Measurements from ENCODE around the gene SCGB1C1.

The SCGB1C1 gene

DNA sequence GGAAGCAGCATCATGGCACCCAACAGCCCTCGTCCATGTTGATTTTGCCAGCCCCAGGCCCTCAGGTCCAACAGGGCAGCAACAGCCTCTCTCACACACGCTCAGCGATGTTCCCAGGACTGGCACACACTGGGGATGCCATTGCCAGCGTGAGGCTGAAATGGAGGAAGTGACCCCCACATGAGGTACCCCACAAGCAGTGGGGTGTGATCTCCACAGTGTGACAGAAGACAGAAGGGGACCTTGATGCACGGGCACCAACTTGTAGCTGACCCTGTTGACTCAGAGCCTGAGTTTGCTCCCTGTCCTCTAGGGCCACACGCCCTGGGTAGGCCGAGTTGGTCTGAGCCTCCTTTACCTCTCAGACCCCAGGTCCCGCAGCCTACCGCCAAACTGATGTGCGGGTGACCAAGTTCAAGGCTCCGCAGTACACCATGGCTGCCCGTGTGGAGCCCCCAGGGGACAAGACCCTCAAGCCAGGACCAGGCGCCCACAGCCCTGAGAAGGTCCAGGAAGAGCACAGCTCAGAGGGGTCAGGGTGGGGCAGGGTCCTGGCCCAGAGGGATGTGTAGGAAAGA, 6.2 kb downstream of the SCGB1C1 start:
- TF ChIP-seq, protein P1, sequence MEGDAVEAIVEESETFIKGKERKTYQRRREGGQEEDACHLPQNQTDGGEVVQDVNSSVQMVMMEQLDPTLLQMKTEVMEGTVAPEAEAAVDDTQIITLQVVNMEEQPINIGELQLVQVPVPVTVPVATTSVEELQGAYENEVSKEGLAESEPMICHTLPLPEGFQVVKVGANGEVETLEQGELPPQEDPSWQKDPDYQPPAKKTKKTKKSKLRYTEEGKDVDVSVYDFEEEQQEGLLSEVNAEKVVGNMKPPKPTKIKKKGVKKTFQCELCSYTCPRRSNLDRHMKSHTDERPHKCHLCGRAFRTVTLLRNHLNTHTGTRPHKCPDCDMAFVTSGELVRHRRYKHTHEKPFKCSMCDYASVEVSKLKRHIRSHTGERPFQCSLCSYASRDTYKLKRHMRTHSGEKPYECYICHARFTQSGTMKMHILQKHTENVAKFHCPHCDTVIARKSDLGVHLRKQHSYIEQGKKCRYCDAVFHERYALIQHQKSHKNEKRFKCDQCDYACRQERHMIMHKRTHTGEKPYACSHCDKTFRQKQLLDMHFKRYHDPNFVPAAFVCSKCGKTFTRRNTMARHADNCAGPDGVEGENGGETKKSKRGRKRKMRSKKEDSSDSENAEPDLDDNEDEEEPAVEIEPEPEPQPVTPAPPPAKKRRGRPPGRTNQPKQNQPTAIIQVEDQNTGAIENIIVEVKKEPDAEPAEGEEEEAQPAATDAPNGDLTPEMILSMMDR (IDR thresholded peaks at IDR 0.05; ENCODE audit: insufficient read depth, missing control alignments), result no peak
- DNase-seq (ENCODE audit: insufficient read length, low spot score) (no peak), FAIRE-seq (no peak)

DNA sequence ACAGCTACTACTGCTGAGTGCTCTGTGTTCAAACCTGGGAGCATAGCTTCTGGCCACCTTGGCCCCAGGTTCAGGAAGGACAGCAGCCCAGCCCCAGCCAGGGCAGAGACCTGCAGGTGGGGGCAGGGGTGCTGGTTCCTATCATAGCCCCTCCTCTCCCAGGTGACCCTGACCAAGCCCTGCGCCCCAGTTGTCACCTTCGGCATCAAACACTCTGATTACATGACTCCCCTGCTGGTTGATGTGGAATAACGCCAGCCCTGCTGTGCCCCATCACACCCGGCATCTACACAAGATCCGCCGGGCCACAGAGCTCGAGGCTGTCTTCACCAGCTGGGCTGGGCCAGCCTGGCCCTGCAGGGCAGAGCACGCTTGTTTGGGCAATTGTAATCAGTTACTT, 6.9 kb downstream of the SCGB1C1 start:
- FAIRE-seq (no peak), DNase-seq (ENCODE audit: insufficient read length, low spot score) (no peak)
- TF ChIP-seq, protein P1 (IDR thresholded peaks at IDR 0.05; ENCODE audit: insufficient read depth, missing control alignments), result no peak

DNA sequence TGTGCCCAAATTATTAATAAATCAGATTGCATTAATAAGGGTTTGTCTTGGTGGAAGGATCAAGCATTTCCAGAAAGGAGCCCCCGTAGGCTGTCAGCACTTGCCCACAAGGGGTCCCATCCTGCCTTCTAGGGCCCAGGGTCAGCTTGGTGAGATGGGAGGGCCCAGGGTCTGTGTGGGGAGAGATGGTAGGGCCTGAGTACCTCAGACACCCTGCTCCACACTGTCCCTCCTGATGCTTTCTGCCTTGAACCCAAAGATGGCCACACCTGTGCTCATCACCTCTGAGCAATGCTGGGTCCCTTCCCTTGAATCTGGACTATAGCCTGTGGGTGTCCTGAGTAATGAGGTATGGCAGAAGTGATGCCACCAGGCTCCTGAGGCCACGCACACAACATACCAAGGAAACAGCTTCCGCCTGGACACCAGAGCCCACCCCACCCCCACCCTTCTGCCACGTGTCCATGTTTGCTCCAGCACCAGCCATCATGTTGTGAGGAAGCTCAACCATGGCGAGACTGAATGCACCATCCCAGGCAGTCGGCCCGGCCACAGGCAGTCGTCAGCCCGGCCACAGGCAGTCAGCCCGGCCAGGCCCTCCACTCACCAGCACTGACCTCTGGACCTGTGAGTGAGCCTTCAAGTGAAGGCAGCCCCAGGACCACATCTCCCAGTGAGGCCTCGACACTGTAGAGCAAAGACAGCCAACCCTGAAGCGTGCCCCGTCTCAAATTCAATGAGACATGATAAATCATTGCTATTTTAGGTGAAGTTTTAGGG, 7.5 kb downstream of the SCGB1C1 start:
- TF ChIP-seq, protein P1 (IDR thresholded peaks at IDR 0.05; ENCODE audit: insufficient read depth, missing control alignments), result no peak
- FAIRE-seq, result no peak

DNA sequence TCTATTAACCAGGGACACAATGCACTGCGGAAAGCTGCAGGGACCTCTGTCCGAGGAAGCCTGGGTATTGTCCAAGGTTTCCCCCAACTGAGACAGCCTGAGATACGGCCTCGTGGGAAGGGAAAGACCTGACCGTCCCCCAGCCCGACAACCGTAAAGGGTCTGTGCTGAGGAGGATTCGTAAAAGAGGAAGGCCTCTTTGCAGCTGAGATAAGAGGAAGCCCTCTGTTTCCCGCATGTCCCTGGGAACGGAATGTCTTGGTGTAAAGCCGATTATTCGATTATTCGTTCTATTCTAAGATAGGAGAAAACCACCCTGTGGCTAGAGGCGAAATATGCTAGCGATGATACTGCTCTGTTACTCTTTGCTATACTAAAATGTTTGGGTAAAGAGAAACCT, 9.1 kb downstream of the SCGB1C1 start:
- TF ChIP-seq, protein P1 (IDR thresholded peaks at IDR 0.05; ENCODE audit: insufficient read depth, missing control alignments), result no peak

More for the DNA sequence above, 7.5 kb downstream of the SCGB1C1 start:
- DNase-seq (ENCODE audit: insufficient read length, low spot score), result no peak

DNA sequence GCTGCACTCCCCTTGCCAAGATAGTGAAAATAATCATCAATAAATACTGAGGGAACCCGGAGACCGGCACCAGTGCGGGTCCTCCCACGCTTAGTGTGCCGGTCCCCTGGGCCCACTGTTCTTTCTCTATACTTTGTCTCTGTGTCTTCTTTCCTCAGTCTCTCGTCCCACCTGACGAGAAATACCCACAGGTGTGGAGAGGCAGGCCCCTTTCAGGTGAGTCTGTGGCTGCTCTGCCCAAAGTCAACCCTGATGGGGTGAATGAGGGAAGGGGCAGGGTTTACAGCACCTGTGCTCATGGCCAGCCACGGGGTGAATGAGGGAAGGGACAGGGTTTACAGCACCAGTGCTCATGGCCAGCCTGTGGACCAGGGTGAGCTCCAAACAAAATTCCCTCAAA, 9.6 kb downstream of the SCGB1C1 start:
- TF ChIP-seq, protein P1 (IDR thresholded peaks at IDR 0.05; ENCODE audit: insufficient read depth, missing control alignments), result no peak
- DNase-seq (ENCODE audit: insufficient read length, low spot score) (no peak), FAIRE-seq (no peak)

More for the DNA sequence above, 9.1 kb downstream of the SCGB1C1 start:
- DNase-seq (ENCODE audit: insufficient read length, low spot score), result no peak
- no peak for FAIRE-seq

DNA sequence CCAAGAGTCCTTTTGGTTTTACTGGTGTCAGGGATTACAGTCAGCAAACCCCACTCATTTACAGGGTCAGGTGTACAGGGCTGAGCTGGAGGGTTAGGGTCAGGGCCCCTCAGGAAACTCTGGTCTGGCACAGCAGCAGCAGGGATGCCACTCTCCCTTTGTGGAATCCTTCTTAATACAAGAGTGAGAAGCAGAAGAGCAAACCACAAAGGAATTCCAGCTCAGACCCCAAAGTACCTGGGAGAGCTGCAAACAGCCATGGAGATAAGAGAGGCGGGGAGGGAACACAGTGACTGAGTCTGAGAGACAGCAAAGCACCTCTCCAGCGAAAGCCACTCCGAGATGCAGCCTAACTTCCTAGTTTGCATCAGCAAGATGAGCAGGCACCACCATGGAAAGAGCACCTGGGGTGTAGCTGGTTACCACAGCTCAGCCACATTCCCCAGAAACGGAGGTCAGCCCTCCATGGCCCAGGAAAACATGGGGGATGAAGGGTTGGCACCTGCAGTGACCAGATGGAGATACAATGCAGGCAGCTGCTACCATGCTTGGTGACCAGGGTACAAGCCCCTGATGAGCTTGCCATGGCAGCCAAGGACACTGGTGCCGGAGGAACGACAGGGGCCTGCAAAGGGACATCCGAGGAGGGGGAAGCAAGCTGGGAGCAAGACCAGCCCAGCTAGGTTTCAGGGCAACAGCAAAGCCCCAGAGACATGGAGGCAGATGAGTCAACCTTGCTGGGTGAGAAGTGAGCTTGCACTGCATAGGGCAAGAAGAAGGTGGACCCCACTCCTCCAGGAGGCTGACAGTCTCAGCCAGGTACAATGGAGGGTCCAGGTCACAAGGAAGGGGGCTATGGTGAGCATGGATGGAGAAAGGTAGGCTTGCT, 10.4 kb downstream of the SCGB1C1 start:
- FAIRE-seq (no peak), DNase-seq (ENCODE audit: insufficient read length, low spot score) (no peak)
- TF ChIP-seq, protein P1 (IDR thresholded peaks at IDR 0.05; ENCODE audit: insufficient read depth, missing control alignments), result no peak
